GM12878 (cell line): ENCODE results near the gene FRRS1L. TPM values are rescaled to one million over a fixed set of nuclear protein-coding genes. Genes with fewer than 3 reads are reported as not detected.

Source experiments
- CBFB ChIP-seq: IDR thresholded peaks from 2 replicates; pipeline ENCODE4 v1.6.1; 2016; ENCODE audit warnings: antibody characterized with exemption, low read depth
- CHD1 ChIP-seq: IDR thresholded peaks from 2 replicates; pipeline ENCODE4 v1.6.1; 2012; ENCODE audit warnings: low read depth, low read length, improper control_type of control experiment
- MXI1 ChIP-seq: fragments of 150-350 bp; IDR thresholded peaks from 2 replicates; pipeline ENCODE4 v1.6.1; 2011; ENCODE audit warnings: low read depth, mild to moderate bottlenecking, inconsistent platforms, low read length, improper control_type of control experiment
- NR2C1 ChIP-seq: fragments of 450-650 bp; IDR thresholded peaks from 2 replicates; pipeline ENCODE4 v1.6.1; 2017; ENCODE audit warnings: antibody characterized with exemption, mild to moderate bottlenecking, moderate library complexity
- RAD51 ChIP-seq: fragments of 450-650 bp; IDR thresholded peaks from 2 replicates; pipeline ENCODE4 v1.6.1; 2016; ENCODE audit warnings: moderate library complexity, mild to moderate bottlenecking, inconsistent platforms
- SIX5 ChIP-seq: IDR thresholded peaks from 2 replicates; pipeline ENCODE4 v1.6.1; 2011; ENCODE audit warnings: mild to moderate bottlenecking, low read depth, low read length, moderate library complexity; ENCODE audit not compliant: severe bottlenecking
- polyA plus RNA-seq, 11 experiments: library from polyadenylated mRNA; depleted of rRNA in 4 of 11; unstranded in 6 of 11; stranded (reverse) in 5 of 11; fragments of >200 nt; fragmentation: Nextera tagmentation in 4 of 11; fragmentation: Illumina TruSeq in 1 of 11; extraction: Ambion mirVana in 4 of 11; extraction: Trizol in 1 of 11; gene quantifications; 1 replicate in 1 of 11; 2 replicates in 10 of 11; pipeline versions ENCODE4 v1.2.1 to v1.2.3, GENCODE V29; 2011 to 2016; ENCODE audit warnings: inconsistent platforms in 2 of 11, missing spikeins in 2 of 11, low read depth in 1 of 11
- total RNA-seq, 4 experiments: library from RNA; depleted of rRNA in 3 of 4; stranded (reverse); fragments of >200 nt in 3 of 4; fragmentation: Illumina TruSeq in 1 of 4; extraction: Trizol in 1 of 4; gene quantifications; 2 replicates each; pipeline versions ENCODE4 v1.2.1 to v1.2.3, GENCODE V29; 2013 to 2021
- TF ChIP-seq, protein P1 (sequence below): IDR thresholded peaks from 2 replicates; pipeline ENCODE4 v1.6.1; 2012; ENCODE audit warnings: low read depth, low read length, improper control_type of control experiment
- TF ChIP-seq, protein P2 (sequence below): fragments of 450-650 bp; formaldehyde crosslinking; IDR thresholded peaks from 2 replicates; pipeline ENCODE4 v1.5.0; 2022; ENCODE audit warnings: mild to moderate bottlenecking, missing genetic modification characterization
- TF ChIP-seq, protein P3 (sequence below): fragments of 450-650 bp; IDR thresholded peaks from 2 replicates; pipeline ENCODE4 v1.6.1; 2017; ENCODE audit warnings: mild to moderate bottlenecking, low read depth, inconsistent platforms; ENCODE audit not compliant: poor library complexity, severe bottlenecking
- TF ChIP-seq, protein P4 (sequence below): IDR thresholded peaks from 2 replicates; pipeline ENCODE4 v1.6.1; 2011; ENCODE audit warnings: low read depth, low read length, improper control_type of control experiment, borderline replicate concordance
- TF ChIP-seq, protein P5 (sequence below): fragments of 450-650 bp; IDR thresholded peaks from 2 replicates; pipeline ENCODE4 v1.6.1; 2016; ENCODE audit warnings: mild to moderate bottlenecking, moderate library complexity, borderline replicate concordance

FRRS1L gene
- total and polyA plus RNA-seq, 10 of the 15 experiments (the other 5 are each of a cell fraction or from before 2014, with no cell fraction given), result not detected

DNA sequence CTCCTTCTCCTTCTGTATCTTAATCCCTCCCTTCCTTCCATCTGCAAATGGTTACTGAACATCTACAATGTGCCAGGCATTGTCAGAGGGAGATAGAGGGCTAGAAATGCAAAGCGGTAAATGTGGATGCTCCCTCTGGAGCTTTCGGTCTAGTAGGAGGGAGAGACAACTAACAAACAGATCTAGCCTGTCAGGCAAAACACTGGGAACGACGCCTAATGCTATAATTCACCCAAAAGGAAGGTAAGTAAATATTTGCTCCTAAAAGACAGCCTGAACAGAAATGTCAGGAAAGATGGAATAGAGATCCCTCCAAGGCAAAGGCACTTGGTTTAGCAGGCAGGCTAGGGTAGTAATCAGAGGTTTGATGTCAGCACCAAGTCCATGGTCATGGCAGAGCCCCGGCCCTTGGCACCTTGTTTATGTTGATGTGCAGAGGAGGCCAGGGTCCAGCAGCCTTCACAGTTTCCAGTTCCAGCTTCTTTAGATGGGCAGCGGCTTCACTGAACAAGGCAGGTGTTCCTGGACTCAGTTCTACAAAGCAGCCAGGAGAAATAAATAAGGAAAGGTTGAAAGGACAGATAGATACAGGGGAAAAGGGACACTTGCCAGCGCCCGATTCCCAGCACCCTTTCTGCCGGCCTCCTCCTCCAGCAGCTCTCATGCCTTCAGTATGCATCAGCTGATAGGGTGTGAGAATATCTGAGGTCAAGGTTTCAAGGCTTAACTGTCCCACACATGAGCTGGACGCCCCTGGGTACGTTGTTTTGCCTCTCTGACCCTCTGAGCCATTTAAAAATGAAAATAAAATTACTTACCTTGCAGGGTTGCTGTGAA lies 46.5 kb upstream of the FRRS1L start (continued):
- TF ChIP-seq, protein P1, sequence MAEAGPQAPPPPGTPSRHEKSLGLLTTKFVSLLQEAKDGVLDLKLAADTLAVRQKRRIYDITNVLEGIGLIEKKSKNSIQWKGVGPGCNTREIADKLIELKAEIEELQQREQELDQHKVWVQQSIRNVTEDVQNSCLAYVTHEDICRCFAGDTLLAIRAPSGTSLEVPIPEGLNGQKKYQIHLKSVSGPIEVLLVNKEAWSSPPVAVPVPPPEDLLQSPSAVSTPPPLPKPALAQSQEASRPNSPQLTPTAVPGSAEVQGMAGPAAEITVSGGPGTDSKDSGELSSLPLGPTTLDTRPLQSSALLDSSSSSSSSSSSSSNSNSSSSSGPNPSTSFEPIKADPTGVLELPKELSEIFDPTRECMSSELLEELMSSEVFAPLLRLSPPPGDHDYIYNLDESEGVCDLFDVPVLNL, result no peak
- TF ChIP-seq, protein P2, sequence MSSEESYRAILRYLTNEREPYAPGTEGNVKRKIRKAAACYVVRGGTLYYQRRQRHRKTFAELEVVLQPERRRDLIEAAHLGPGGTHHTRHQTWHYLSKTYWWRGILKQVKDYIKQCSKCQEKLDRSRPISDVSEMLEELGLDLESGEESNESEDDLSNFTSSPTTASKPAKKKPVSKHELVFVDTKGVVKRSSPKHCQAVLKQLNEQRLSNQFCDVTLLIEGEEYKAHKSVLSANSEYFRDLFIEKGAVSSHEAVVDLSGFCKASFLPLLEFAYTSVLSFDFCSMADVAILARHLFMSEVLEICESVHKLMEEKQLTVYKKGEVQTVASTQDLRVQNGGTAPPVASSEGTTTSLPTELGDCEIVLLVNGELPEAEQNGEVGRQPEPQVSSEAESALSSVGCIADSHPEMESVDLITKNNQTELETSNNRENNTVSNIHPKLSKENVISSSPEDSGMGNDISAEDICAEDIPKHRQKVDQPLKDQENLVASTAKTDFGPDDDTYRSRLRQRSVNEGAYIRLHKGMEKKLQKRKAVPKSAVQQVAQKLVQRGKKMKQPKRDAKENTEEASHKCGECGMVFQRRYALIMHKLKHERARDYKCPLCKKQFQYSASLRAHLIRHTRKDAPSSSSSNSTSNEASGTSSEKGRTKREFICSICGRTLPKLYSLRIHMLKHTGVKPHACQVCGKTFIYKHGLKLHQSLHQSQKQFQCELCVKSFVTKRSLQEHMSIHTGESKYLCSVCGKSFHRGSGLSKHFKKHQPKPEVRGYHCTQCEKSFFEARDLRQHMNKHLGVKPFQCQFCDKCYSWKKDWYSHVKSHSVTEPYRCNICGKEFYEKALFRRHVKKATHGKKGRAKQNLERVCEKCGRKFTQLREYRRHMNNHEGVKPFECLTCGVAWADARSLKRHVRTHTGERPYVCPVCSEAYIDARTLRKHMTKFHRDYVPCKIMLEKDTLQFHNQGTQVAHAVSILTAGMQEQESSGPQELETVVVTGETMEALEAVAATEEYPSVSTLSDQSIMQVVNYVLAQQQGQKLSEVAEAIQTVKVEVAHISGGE, result no peak
- no peak for TF ChIP-seq RAD51
- TF ChIP-seq NR2C1, result no peak
- TF ChIP-seq, protein P3, sequence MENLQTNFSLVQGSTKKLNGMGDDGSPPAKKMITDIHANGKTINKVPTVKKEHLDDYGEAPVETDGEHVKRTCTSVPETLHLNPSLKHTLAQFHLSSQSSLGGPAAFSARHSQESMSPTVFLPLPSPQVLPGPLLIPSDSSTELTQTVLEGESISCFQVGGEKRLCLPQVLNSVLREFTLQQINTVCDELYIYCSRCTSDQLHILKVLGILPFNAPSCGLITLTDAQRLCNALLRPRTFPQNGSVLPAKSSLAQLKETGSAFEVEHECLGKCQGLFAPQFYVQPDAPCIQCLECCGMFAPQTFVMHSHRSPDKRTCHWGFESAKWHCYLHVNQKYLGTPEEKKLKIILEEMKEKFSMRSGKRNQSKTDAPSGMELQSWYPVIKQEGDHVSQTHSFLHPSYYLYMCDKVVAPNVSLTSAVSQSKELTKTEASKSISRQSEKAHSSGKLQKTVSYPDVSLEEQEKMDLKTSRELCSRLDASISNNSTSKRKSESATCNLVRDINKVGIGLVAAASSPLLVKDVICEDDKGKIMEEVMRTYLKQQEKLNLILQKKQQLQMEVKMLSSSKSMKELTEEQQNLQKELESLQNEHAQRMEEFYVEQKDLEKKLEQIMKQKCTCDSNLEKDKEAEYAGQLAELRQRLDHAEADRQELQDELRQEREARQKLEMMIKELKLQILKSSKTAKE, result no peak
- TF ChIP-seq, protein P4, sequence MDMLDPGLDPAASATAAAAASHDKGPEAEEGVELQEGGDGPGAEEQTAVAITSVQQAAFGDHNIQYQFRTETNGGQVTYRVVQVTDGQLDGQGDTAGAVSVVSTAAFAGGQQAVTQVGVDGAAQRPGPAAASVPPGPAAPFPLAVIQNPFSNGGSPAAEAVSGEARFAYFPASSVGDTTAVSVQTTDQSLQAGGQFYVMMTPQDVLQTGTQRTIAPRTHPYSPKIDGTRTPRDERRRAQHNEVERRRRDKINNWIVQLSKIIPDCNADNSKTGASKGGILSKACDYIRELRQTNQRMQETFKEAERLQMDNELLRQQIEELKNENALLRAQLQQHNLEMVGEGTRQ, result no peak
- TF ChIP-seq, protein P5, sequence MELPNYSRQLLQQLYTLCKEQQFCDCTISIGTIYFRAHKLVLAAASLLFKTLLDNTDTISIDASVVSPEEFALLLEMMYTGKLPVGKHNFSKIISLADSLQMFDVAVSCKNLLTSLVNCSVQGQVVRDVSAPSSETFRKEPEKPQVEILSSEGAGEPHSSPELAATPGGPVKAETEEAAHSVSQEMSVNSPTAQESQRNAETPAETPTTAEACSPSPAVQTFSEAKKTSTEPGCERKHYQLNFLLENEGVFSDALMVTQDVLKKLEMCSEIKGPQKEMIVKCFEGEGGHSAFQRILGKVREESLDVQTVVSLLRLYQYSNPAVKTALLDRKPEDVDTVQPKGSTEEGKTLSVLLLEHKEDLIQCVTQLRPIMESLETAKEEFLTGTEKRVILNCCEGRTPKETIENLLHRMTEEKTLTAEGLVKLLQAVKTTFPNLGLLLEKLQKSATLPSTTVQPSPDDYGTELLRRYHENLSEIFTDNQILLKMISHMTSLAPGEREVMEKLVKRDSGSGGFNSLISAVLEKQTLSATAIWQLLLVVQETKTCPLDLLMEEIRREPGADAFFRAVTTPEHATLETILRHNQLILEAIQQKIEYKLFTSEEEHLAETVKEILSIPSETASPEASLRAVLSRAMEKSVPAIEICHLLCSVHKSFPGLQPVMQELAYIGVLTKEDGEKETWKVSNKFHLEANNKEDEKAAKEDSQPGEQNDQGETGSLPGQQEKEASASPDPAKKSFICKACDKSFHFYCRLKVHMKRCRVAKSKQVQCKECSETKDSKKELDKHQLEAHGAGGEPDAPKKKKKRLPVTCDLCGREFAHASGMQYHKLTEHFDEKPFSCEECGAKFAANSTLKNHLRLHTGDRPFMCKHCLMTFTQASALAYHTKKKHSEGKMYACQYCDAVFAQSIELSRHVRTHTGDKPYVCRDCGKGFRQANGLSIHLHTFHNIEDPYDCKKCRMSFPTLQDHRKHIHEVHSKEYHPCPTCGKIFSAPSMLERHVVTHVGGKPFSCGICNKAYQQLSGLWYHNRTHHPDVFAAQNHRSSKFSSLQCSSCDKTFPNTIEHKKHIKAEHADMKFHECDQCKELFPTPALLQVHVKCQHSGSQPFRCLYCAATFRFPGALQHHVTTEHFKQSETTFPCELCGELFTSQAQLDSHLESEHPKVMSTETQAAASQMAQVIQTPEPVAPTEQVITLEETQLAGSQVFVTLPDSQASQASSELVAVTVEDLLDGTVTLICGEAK, result no peak
- no peak for TF ChIP-seq SIX5
- no peak for TF ChIP-seq CBFB
- no peak for TF ChIP-seq MXI1
- TF ChIP-seq CHD1, result no peak
